Liver (tissue), 3 donors: ENCODE results near the gene ARF1.

Experiments used
- FOXA1 ChIP-seq: IDR thresholded peaks from 2 replicates; pipeline ENCODE4 v1.6.1; 2016; ENCODE audit warnings: antibody characterized with exemption
- GABPA ChIP-seq, 2 donors: IDR thresholded peaks in 1 of 2; conservative IDR thresholded peaks in 1 of 2; 2 replicates each; pipeline ENCODE4 v1.6.1; 2016; ENCODE audit warnings: antibody characterized with exemption in 2 of 2, mild to moderate bottlenecking in 1 of 2, moderate library complexity in 1 of 2
- RAD21 ChIP-seq, 2 donors: IDR thresholded peaks; 2 replicates each; pipeline ENCODE4 v1.6.1; 2016; ENCODE audit warnings: antibody characterized with exemption in 2 of 2, mild to moderate bottlenecking in 2 of 2
- SP1 ChIP-seq: IDR thresholded peaks from 2 replicates; pipeline ENCODE4 v1.6.1; 2018; ENCODE audit warnings: antibody characterized with exemption, mild to moderate bottlenecking
- YY1 ChIP-seq: IDR thresholded peaks from 2 replicates; pipeline ENCODE4 v1.6.1; 2016; ENCODE audit warnings: antibody characterized with exemption, mild to moderate bottlenecking
- TF ChIP-seq, protein P1 (sequence below): fragments of 150-350 bp; IDR thresholded peaks from 2 replicates; pipeline ENCODE4 v1.5.1; 2017; ENCODE audit warnings: improper control_type of control experiment, low read depth, low read length; ENCODE audit not compliant: missing input control
- TF ChIP-seq, protein P2 (sequence below): IDR thresholded peaks from 2 replicates; pipeline ENCODE4 v1.6.1; 2016; ENCODE audit warnings: antibody characterized with exemption
- TF ChIP-seq, protein P3 (sequence below): IDR thresholded peaks from 2 replicates; pipeline ENCODE4 v1.6.1; 2016; ENCODE audit warnings: antibody characterized with exemption, mild to moderate bottlenecking
- donor health status: healthy.
- donor health status: healthy.

DNA sequence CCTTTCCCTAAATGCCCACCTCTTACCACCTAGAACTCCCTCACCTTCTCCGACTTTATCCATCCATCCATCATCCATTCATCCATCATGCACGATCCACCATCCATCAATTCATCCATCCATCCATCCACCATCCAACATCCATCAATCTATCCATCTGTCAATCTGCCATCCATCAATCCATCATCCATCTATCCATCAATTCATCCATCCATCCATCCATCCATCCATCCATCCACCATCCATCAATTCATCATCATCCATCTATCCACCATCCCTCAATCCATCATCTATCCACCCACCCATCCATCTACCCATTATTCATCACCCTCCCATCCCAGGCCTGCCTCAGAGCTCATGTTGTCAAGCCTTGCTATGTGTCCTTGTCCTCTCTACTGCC, 41.2 kb upstream of the ARF1 start:
- TF ChIP-seq, protein P1, sequence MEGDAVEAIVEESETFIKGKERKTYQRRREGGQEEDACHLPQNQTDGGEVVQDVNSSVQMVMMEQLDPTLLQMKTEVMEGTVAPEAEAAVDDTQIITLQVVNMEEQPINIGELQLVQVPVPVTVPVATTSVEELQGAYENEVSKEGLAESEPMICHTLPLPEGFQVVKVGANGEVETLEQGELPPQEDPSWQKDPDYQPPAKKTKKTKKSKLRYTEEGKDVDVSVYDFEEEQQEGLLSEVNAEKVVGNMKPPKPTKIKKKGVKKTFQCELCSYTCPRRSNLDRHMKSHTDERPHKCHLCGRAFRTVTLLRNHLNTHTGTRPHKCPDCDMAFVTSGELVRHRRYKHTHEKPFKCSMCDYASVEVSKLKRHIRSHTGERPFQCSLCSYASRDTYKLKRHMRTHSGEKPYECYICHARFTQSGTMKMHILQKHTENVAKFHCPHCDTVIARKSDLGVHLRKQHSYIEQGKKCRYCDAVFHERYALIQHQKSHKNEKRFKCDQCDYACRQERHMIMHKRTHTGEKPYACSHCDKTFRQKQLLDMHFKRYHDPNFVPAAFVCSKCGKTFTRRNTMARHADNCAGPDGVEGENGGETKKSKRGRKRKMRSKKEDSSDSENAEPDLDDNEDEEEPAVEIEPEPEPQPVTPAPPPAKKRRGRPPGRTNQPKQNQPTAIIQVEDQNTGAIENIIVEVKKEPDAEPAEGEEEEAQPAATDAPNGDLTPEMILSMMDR = no peak
- TF ChIP-seq, protein P2, sequence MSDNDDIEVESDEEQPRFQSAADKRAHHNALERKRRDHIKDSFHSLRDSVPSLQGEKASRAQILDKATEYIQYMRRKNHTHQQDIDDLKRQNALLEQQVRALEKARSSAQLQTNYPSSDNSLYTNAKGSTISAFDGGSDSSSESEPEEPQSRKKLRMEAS = no peak
- TF ChIP-seq, protein P3, sequence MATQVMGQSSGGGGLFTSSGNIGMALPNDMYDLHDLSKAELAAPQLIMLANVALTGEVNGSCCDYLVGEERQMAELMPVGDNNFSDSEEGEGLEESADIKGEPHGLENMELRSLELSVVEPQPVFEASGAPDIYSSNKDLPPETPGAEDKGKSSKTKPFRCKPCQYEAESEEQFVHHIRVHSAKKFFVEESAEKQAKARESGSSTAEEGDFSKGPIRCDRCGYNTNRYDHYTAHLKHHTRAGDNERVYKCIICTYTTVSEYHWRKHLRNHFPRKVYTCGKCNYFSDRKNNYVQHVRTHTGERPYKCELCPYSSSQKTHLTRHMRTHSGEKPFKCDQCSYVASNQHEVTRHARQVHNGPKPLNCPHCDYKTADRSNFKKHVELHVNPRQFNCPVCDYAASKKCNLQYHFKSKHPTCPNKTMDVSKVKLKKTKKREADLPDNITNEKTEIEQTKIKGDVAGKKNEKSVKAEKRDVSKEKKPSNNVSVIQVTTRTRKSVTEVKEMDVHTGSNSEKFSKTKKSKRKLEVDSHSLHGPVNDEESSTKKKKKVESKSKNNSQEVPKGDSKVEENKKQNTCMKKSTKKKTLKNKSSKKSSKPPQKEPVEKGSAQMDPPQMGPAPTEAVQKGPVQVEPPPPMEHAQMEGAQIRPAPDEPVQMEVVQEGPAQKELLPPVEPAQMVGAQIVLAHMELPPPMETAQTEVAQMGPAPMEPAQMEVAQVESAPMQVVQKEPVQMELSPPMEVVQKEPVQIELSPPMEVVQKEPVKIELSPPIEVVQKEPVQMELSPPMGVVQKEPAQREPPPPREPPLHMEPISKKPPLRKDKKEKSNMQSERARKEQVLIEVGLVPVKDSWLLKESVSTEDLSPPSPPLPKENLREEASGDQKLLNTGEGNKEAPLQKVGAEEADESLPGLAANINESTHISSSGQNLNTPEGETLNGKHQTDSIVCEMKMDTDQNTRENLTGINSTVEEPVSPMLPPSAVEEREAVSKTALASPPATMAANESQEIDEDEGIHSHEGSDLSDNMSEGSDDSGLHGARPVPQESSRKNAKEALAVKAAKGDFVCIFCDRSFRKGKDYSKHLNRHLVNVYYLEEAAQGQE = no peak
- no peak for TF ChIP-seq RAD21 (IDR thresholded peaks at IDR 0.05)
- TF ChIP-seq FOXA1 = no peak
- TF ChIP-seq SP1 = no peak
- no peak for TF ChIP-seq GABPA (IDR thresholded peaks at IDR 0.05 in 1 of 2, conservative IDR thresholded peaks at IDR 0.05 in 1 of 2)
- TF ChIP-seq YY1 = no peak
